Activated T-cell treated with anti-CD3 and anti-CD28 coated beads, Interleukin-2, amount 50 U/mL, for 48 hours (primary cell): ENCODE data around the gene FOXK2.
"Not testable (repeated sequence)": the region's sequence is repeated elsewhere in the genome, so short reads cannot be mapped to it uniquely, and the experiment has no call there.

ENCODE experiments used
- DNase-seq, 2 experiments: peaks; one replicate each; pipeline ENCODE4 v3.0.0-alpha.2; 2020

Gene FOXK2

GRCh38 chr17:82496529-82497434, 22.8 kb upstream of the FOXK2 start:
- peak; percentile 94 to 95 for DNase-seq

DNA sequence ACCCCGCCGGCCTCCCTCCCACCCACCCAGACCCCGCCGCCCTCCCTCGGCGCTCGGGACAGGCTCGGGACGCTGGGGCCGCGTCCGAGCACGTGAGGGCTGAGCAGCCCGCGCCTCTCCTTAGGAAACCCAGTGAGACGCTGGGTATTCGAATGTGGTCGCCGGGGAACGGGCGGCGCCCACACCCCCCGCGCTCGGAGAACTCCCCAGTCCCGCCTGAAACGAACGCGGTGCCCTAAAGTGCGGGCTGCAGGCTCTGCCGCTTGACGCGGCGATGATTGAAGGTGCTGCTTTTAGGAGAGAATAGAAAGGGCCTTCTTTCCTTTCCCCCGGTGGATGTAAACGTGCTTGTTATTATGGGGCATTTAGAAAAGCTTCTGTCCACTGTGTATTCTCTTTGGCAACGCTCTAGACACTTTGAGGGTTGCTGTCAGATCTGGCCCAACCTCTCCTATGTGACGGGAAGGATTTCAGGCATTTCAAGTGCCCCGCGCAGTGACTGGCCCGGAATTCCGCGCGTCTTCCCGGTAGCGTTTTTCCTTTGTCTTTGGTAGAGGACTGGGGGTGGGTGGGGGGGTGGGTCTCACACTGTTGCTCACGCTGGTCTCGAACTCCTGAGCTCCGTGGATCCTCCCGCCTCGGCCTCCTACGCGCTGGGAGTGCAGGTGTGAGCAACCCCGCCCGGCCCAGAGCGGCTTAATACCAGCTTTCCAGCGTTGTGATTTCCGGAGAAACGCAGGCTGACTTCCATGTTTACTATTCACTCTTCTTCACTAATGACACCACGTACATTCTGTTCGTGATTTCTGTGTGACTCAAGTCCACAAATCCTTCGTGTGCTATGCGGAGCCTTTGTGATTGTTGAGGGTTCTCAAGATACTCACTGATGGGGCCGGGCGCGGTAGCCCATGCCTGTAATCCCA, 21.8 kb upstream of the FOXK2 start:
- peak; percentile 59 to 64 for DNase-seq

DNA sequence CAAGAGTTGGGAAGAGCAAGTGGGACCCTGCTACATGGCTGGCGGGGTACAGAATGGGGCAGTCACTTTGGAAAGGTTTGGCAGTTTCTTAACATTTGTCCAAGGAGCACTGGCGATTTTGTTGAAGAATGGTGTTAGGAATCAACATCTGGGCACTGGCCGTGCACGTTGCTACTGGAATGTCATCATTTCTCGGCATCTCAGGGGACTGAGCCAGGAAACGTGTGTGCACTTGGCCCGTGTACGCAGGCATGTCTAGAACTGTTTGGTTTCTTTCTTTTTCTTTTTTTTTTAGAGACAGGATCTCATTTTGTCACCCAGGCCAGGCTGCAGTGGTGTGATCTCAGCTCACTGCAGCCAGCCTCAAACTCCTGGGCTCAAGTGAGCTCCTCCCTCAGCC, 17.3 kb upstream of the FOXK2 start:
- DNase-seq: no peak

DNA sequence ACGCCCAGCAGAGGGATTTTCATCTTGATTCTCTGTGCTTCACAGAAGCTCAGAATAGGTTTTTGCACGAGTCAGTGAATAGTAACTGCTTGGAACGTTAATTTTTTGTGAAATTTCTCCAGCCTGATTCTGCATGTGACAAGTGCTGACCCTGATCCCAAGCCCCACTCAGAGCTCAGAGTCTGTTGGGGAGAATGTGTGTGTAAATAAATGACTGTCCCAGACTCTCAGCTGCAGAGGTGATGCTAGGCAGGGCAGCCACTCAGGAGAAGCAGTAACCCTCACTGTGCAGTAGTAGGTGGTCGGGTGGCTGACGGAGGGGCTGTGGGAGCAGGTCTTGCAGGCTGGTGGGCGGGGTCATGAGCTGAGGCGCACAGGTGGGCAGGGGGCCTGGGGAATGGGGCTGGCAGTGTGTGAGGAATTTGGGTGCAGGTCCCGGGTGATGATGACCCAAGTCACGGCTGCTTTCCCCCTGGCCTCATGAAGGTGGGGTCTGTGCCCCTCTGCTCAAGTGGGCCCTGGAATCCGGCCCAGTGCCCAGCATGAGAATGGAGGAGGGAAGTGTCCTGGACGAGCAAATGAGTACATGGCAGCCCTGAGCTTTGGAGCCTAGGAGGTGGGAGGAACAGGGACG, 16.3 kb upstream of the FOXK2 start:
- no peak for DNase-seq

- no peak for DNase-seq
Measured at GRCh38 chr17:82503728-82504308, 15.7 kb upstream of the FOXK2 start.

- no peak for DNase-seq
Measured at GRCh38 chr17:82505296-82505695, 14.2 kb upstream of the FOXK2 start.

- DNase-seq: peak; percentile 63 to 67
Measured at GRCh38 chr17:82506402-82506801, 13.1 kb upstream of the FOXK2 start.

DNA sequence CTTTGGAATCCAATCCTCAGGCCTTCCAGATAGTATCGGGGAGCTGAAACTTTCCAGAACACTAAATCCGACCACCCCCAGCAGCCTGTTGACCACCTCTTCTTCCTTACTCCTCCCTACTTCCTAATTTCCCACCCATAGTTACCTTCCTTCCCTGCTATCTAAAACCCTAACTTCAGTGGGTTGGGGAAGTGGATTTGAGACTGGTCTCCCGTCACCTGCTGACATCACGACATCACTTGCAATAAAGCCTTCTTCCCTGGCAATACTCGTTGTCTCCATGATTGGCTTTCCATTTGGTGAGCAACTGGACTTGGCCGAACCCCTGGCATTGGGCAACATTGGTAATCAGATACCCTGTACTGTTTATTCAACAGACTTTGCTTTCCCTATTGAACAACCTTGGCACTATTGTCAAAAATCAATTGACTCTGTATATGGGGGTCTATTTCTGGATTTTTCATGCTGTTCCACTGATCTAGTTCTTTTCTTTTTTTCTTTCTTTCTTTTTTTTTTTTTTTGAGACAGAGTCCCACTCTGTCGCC, 11.8 kb upstream of the FOXK2 start:
- DNase-seq: no peak

- DNase-seq: not testable (repeated sequence)
Measured at GRCh38 chr17:82511642-82512041, 7.9 kb upstream of the FOXK2 start.

- not testable (repeated sequence) for DNase-seq
Measured at GRCh38 chr17:82513864-82514263, 5.7 kb upstream of the FOXK2 start.

- DNase-seq: no peak
Measured at GRCh38 chr17:82517230-82517865, 2.2 kb upstream of the FOXK2 start.

GRCh38 chr17:82519971-82520903, 705 bp downstream of the FOXK2 start:
- peak; percentile 55 to 62 for DNase-seq

- no peak for DNase-seq
Measured at GRCh38 chr17:82524540-82524939, 5.0 kb downstream of the FOXK2 start.

- no peak for DNase-seq
Measured at GRCh38 chr17:82525712-82526111, 6.2 kb downstream of the FOXK2 start.

GRCh38 chr17:82527898-82528297, 8.4 kb downstream of the FOXK2 start:
- DNase-seq: no peak

DNA sequence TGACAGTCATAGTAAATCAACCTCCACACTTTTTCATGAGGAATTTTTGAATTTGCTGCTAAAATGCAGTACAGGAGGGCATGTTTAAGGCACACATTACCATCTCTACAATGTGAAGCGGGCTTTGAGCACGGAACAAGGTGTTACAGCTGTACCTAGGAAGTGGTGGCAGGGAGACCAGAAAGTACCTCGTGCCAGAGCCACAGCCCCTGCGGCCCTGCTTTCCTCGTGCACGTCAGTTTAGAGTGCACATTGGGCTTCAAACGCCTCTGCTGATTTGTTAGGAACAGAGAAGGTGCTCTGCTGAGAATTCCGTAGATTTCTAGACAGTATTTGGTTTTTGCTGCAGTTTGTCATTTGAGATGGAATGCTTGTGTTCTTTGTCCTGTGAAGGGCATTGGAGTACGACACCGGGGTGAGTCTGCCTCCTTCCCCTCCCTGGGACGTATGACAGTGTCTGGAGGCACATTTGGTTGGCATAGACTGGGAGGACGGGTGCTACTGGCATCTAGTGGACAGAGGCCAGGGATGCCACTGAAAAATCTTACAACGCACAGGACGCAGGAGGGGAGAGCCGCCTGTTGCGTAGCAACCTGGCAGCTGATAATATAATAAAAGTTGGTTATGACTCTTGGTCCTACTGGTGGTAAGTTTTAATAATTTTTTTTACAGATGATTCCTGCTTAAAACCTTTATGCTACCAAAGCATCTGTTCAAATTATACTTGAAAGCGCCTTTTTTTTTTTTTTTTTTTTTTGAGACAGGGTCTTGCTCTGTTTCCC, 9.1 kb downstream of the FOXK2 start:
- DNase-seq: no peak

- DNase-seq: no peak
Measured at GRCh38 chr17:82529914-82530300, 10.4 kb downstream of the FOXK2 start.

DNA sequence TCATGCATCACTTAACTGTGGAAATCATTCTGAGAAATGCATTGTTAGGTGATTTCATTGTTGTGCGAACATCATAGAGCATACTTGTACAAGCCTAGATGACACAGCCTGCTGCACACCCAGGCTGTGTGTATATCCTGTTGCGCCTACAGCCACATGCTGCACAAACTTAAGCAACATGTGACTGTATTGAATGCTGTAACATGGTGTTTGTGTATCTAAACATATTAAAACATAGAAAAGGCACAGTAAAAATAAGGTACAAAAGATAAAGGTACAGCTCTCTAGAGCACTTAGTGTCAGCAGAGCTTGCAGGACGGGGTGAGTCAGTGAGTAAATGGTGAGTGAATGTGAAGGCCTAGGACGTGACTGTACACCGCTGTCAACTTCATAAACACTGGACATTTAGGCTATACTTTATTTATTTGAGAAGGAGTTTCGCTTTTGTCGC, 11.9 kb downstream of the FOXK2 start:
- DNase-seq: no peak

DNA sequence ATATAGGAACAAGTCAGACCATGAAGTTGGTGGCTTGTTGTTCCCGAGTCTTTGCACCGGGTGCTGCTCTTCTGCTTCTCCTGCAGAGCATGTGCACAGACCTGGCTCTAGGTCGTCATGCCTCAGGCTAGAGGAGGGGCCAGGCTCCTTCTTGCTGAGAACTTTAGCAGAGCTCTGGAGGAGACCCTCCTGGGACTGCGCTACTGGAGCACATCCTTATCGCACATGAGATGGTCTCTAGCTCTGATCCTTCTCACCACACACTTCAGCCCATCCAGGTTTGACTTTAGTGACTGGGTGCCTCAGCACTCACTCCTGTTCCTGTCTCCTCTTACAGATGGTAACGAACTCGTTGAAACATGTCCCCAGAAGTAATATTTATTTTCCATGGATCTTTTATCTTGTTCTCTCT, 14.9 kb downstream of the FOXK2 start:
- no peak for DNase-seq
